C1 segment of cervical spinal cord (tissue), 14 donors: ENCODE results near the gene MYL9.

Experiments used
- DNase-seq, 14 donors: peaks; one replicate each; lab custom pipeline; 2025; lab: John Stamatoyannopoulos, UW

MYL9 gene

GRCh38 chr20:36579996-36580545 lies 38.8 kb downstream of the MYL9 start:
- no peak for DNase-seq

GRCh38 chr20:36582322-36582721 lies 41.0 kb downstream of the MYL9 start:
- DNase-seq: no peak

GRCh38 chr20:36582821-36583220 lies 41.5 kb downstream of the MYL9 start:
- no peak for DNase-seq

GRCh38 chr20:36584018-36584481 lies 42.7 kb downstream of the MYL9 start:
- DNase-seq: no peak

GRCh38 chr20:36585410-36586125 lies 44.2 kb downstream of the MYL9 start:
- DNase-seq: no peak

- no peak for DNase-seq
Observed at GRCh38 chr20:36587388-36588070, 46.2 kb downstream of the MYL9 start.

GRCh38 chr20:36591281-36591680 lies 50.0 kb downstream of the MYL9 start:
- no peak for DNase-seq

- peak in 2 of 14 donors; percentile 5 to 8 for DNase-seq
Observed at GRCh38 chr20:36591854-36592641, 50.7 kb downstream of the MYL9 start.

GRCh38 chr20:36593347-36593929 lies 52.1 kb downstream of the MYL9 start:
- no peak for DNase-seq

GRCh38 chr20:36599912-36600345 lies 58.6 kb downstream of the MYL9 start:
- DNase-seq: no peak
